ENCODE measurements around the gene TSC22D1.

DNA sequence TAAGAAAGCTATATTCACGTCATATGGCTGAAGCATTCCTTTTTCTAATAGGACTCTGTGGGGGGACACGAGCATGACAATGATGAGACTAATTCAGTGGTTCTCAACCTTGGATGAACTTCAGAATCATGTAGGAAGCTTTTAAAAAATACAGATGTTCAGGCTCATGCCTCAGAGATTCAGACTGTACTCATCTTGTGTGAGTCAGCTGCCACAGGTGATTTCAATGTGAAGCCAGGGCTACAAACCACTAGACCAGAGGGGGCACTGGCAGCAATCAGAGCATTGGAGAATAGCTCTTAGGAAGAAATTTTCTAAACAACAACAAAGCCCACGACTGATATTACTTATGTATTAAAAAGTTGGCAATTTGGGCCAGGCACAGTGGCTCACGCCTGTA is 110.8 kb downstream of the TSC22D1 start:
- TF ChIP-seq POLR2A (IDR thresholded peaks at IDR 0.05), result no peak
- TF ChIP-seq, protein P1, sequence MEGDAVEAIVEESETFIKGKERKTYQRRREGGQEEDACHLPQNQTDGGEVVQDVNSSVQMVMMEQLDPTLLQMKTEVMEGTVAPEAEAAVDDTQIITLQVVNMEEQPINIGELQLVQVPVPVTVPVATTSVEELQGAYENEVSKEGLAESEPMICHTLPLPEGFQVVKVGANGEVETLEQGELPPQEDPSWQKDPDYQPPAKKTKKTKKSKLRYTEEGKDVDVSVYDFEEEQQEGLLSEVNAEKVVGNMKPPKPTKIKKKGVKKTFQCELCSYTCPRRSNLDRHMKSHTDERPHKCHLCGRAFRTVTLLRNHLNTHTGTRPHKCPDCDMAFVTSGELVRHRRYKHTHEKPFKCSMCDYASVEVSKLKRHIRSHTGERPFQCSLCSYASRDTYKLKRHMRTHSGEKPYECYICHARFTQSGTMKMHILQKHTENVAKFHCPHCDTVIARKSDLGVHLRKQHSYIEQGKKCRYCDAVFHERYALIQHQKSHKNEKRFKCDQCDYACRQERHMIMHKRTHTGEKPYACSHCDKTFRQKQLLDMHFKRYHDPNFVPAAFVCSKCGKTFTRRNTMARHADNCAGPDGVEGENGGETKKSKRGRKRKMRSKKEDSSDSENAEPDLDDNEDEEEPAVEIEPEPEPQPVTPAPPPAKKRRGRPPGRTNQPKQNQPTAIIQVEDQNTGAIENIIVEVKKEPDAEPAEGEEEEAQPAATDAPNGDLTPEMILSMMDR (IDR thresholded peaks at IDR 0.05), result no peak
